GM12878 (cell line): ENCODE data around the gene TBCCD1. TPM values are rescaled to one million over a fixed set of nuclear protein-coding genes. Genes with fewer than 3 reads are reported as not detected.

Experiments used
- BRCA1 ChIP-seq: IDR thresholded peaks from 2 replicates; pipeline ENCODE4 v1.6.1; 2011; ENCODE audit warnings: low read depth, low read length, improper control_type of control experiment
- CBX5 ChIP-seq: sonication (generic); IDR thresholded peaks from 2 replicates; pipeline ENCODE4 v1.6.1; 2016; ENCODE audit warnings: low read depth, moderate library complexity, mild to moderate bottlenecking, inconsistent platforms
- CEBPB ChIP-seq, 2 experiments: fragments of 150-350 bp in 1 of 2; IDR thresholded peaks; 2 replicates each; pipeline ENCODE4 v1.6.1; 2012 to 2014; ENCODE audit warnings: low read depth in 2 of 2, low read length in 2 of 2, borderline replicate concordance in 1 of 2, inconsistent platforms in 1 of 2
- CHD4 ChIP-seq: fragments of 200-600 bp; sonication (generic); IDR thresholded peaks from 2 replicates; pipeline ENCODE4 v1.6.1; 2016; ENCODE audit warnings: mild to moderate bottlenecking
- CREM ChIP-seq: IDR thresholded peaks from 2 replicates; pipeline ENCODE4 v1.6.1; 2014; ENCODE audit warnings: antibody characterized with exemption, low read depth
- ETV6 ChIP-seq, 2 experiments: fragments of 450-650 bp in 1 of 2; IDR thresholded peaks in 1 of 2; conservative IDR thresholded peaks in 1 of 2; 2 replicates each; pipeline ENCODE4 v1.6.1; 2014; ENCODE audit warnings: antibody characterized with exemption in 1 of 2, borderline replicate concordance in 1 of 2, low read depth in 1 of 2, mild to moderate bottlenecking in 1 of 2, moderate library complexity in 1 of 2
- FOXM1 ChIP-seq: IDR thresholded peaks from 2 replicates; pipeline ENCODE4 v1.6.1; 2012; ENCODE audit warnings: low read depth, mild to moderate bottlenecking, inconsistent platforms, low read length, moderate library complexity
- KDM1A ChIP-seq: fragments of 200-600 bp; sonication (generic); IDR thresholded peaks from 2 replicates; pipeline ENCODE4 v1.6.1; 2016; ENCODE audit warnings: borderline replicate concordance
- MEF2A ChIP-seq: IDR thresholded peaks from 2 replicates; pipeline ENCODE4 v1.6.1; 2011; ENCODE audit warnings: low read depth, mild to moderate bottlenecking, low read length, moderate library complexity; ENCODE audit not compliant: insufficient read depth
- MTA3 ChIP-seq: IDR thresholded peaks from 2 replicates; pipeline ENCODE4 v1.6.1; 2012; ENCODE audit warnings: low read length, inconsistent platforms, borderline replicate concordance
- NBN ChIP-seq: fragments of 450-650 bp; IDR thresholded peaks from 2 replicates; pipeline ENCODE4 v1.6.1; 2016
- POLR2AphosphoS5 ChIP-seq: IDR thresholded peaks from 2 replicates; pipeline ENCODE4 v1.6.1; 2011; ENCODE audit warnings: mild to moderate bottlenecking, low read length, inconsistent platforms
- RELA ChIP-seq: fragments of 450-650 bp; IDR thresholded peaks from 2 replicates; pipeline ENCODE4 v1.8.0; 2014; ENCODE audit warnings: borderline replicate concordance; ENCODE audit not compliant: partially characterized antibody
- SMARCA5 ChIP-seq: fragments of 450-650 bp; IDR thresholded peaks from 2 replicates; pipeline ENCODE4 v1.6.1; 2017; ENCODE audit warnings: mild to moderate bottlenecking
- TARDBP ChIP-seq: IDR thresholded peaks from 2 replicates; pipeline ENCODE4 v1.6.1; 2016; ENCODE audit warnings: borderline replicate concordance
- TCF3 ChIP-seq: IDR thresholded peaks from 2 replicates; pipeline ENCODE4 v1.6.1; 2012; ENCODE audit warnings: low read depth, mild to moderate bottlenecking, low read length, borderline replicate concordance; ENCODE audit not compliant: insufficient read depth
- ZNF274 ChIP-seq: IDR thresholded peaks from one replicate; pipeline ENCODE4 v1.8.0; 2011; ENCODE audit not compliant: insufficient read length, insufficient read depth
- ZNF622 ChIP-seq: fragments of 450-650 bp; IDR thresholded peaks from 2 replicates; pipeline ENCODE4 v1.6.1; 2017; ENCODE audit warnings: mild to moderate bottlenecking, inconsistent platforms
- polyA plus RNA-seq, 11 experiments: library from polyadenylated mRNA; depleted of rRNA in 4 of 11; unstranded in 6 of 11; stranded (reverse) in 5 of 11; fragments of >200 nt; fragmentation: Nextera tagmentation in 4 of 11; fragmentation: Illumina TruSeq in 1 of 11; extraction: Ambion mirVana in 4 of 11; extraction: Trizol in 1 of 11; gene quantifications; 1 replicate in 1 of 11; 2 replicates in 10 of 11; pipeline versions ENCODE4 v1.2.1 to v1.2.3, GENCODE V29; 2011 to 2016; ENCODE audit warnings: inconsistent platforms in 2 of 11, missing spikeins in 2 of 11, low read depth in 1 of 11
- total RNA-seq, 4 experiments: library from RNA; depleted of rRNA in 3 of 4; stranded (reverse); fragments of >200 nt in 3 of 4; fragmentation: Illumina TruSeq in 1 of 4; extraction: Trizol in 1 of 4; gene quantifications; 2 replicates each; pipeline versions ENCODE4 v1.2.1 to v1.2.3, GENCODE V29; 2013 to 2021
- TF ChIP-seq, protein P1 (sequence below): IDR thresholded peaks from 2 replicates; pipeline ENCODE4 v1.6.1; 2012; ENCODE audit warnings: improper control_type of control experiment, low read depth, low read length; ENCODE audit not compliant: insufficient replicate concordance
- TF ChIP-seq, protein P2 (sequence below): IDR thresholded peaks from 2 replicates; pipeline ENCODE4 v1.6.1; 2011; ENCODE audit warnings: low read depth, low read length, improper control_type of control experiment, borderline replicate concordance
- TF ChIP-seq, protein P3 (sequence below): IDR thresholded peaks from 2 replicates; pipeline ENCODE4 v1.6.1; 2012; ENCODE audit warnings: low read depth, low read length, improper control_type of control experiment
- TF ChIP-seq, protein P4 (sequence below): IDR thresholded peaks from 2 replicates; pipeline ENCODE4 v1.6.1; 2012; ENCODE audit warnings: low read length, inconsistent platforms

Gene TBCCD1
- total and polyA plus RNA-seq, 10 of the 15 experiments (the other 5 are each of a cell fraction or from before 2014, with no cell fraction given) = 6.9 to 23.4 (median 14.7) TPM

DNA sequence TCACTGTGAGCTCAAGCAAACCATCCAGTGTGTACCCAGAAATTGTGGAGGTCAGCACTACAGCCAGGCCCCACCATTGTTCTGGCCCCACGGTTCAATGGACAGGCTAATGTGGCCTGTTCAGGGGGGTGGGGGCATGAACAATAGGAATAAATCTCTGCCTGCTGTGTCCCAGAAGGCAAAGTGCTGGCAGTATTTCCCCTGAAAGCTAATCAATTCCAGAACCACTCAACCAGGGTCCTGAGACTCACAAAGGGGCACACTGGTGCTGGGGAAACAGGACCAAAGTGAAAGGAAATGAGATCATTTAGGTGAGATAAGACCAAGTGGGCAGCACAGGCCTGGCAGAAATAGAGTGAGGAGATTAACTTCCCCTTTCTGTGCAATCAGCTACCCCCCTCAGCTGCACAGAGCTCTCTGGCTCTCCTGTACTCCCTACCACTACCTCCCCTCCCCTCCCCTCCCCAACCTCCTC, 34.5 kb downstream of the TBCCD1 start (continued):
- TF ChIP-seq CREM (peak; percentile 72; the same call in 1 of the 2 replicates), FOXM1 (peak; percentile 27; the same call in 1 of the 2 replicates), ETV6 (conservative IDR thresholded peaks at IDR 0.05 in 1 of 2, IDR thresholded peaks at IDR 0.05 in 1 of 2; ENCODE audit: borderline replicate concordance in 1 of 2, low read depth in 1 of 2) (peak in 1 of 2 experiments; percentile 87; a peak in 2 of 4 replicates), CBX5 (no peak), BRCA1 (no peak), RELA (no peak), POLR2AphosphoS5 (no peak), KDM1A (no peak), ZNF274 (no peak), CEBPB (IDR thresholded peaks at IDR 0.05; ENCODE audit: borderline replicate concordance in 1 of 2, low read depth in 2 of 2, low read length in 2 of 2) (no peak), ZNF622 (no peak), MEF2A (no peak), MTA3 (peak; percentile 84; the same call in 1 of the 2 replicates), SMARCA5 (peak; percentile 45), TCF3 (no peak), TARDBP (no peak), NBN (peak; percentile 65; the same call in 1 of the 2 replicates), CHD4 (no peak)
- TF ChIP-seq, protein P1, sequence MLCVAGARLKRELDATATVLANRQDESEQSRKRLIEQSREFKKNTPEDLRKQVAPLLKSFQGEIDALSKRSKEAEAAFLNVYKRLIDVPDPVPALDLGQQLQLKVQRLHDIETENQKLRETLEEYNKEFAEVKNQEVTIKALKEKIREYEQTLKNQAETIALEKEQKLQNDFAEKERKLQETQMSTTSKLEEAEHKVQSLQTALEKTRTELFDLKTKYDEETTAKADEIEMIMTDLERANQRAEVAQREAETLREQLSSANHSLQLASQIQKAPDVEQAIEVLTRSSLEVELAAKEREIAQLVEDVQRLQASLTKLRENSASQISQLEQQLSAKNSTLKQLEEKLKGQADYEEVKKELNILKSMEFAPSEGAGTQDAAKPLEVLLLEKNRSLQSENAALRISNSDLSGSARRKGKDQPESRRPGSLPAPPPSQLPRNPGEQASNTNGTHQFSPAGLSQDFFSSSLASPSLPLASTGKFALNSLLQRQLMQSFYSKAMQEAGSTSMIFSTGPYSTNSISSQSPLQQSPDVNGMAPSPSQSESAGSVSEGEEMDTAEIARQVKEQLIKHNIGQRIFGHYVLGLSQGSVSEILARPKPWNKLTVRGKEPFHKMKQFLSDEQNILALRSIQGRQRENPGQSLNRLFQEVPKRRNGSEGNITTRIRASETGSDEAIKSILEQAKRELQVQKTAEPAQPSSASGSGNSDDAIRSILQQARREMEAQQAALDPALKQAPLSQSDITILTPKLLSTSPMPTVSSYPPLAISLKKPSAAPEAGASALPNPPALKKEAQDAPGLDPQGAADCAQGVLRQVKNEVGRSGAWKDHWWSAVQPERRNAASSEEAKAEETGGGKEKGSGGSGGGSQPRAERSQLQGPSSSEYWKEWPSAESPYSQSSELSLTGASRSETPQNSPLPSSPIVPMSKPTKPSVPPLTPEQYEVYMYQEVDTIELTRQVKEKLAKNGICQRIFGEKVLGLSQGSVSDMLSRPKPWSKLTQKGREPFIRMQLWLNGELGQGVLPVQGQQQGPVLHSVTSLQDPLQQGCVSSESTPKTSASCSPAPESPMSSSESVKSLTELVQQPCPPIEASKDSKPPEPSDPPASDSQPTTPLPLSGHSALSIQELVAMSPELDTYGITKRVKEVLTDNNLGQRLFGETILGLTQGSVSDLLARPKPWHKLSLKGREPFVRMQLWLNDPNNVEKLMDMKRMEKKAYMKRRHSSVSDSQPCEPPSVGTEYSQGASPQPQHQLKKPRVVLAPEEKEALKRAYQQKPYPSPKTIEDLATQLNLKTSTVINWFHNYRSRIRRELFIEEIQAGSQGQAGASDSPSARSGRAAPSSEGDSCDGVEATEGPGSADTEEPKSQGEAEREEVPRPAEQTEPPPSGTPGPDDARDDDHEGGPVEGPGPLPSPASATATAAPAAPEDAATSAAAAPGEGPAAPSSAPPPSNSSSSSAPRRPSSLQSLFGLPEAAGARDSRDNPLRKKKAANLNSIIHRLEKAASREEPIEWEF = peak; percentile 43
- TF ChIP-seq, protein P2, sequence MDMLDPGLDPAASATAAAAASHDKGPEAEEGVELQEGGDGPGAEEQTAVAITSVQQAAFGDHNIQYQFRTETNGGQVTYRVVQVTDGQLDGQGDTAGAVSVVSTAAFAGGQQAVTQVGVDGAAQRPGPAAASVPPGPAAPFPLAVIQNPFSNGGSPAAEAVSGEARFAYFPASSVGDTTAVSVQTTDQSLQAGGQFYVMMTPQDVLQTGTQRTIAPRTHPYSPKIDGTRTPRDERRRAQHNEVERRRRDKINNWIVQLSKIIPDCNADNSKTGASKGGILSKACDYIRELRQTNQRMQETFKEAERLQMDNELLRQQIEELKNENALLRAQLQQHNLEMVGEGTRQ = no peak
- TF ChIP-seq, protein P3, sequence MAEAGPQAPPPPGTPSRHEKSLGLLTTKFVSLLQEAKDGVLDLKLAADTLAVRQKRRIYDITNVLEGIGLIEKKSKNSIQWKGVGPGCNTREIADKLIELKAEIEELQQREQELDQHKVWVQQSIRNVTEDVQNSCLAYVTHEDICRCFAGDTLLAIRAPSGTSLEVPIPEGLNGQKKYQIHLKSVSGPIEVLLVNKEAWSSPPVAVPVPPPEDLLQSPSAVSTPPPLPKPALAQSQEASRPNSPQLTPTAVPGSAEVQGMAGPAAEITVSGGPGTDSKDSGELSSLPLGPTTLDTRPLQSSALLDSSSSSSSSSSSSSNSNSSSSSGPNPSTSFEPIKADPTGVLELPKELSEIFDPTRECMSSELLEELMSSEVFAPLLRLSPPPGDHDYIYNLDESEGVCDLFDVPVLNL = no peak
- TF ChIP-seq, protein P4, sequence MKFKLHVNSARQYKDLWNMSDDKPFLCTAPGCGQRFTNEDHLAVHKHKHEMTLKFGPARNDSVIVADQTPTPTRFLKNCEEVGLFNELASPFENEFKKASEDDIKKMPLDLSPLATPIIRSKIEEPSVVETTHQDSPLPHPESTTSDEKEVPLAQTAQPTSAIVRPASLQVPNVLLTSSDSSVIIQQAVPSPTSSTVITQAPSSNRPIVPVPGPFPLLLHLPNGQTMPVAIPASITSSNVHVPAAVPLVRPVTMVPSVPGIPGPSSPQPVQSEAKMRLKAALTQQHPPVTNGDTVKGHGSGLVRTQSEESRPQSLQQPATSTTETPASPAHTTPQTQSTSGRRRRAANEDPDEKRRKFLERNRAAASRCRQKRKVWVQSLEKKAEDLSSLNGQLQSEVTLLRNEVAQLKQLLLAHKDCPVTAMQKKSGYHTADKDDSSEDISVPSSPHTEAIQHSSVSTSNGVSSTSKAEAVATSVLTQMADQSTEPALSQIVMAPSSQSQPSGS = peak; percentile 86
